Measurements from ENCODE around the gene CYP20A1. TPM values are rescaled to one million over a fixed set of nuclear protein-coding genes. Genes with fewer than 3 reads are reported as not detected.
A peak's percentile ranks its signal among the peaks of the same experiment; 100 is the strongest.

The CYP20A1 gene
- total RNA-seq, 1 experiment from 2014 or later = 19.8 TPM

DNA sequence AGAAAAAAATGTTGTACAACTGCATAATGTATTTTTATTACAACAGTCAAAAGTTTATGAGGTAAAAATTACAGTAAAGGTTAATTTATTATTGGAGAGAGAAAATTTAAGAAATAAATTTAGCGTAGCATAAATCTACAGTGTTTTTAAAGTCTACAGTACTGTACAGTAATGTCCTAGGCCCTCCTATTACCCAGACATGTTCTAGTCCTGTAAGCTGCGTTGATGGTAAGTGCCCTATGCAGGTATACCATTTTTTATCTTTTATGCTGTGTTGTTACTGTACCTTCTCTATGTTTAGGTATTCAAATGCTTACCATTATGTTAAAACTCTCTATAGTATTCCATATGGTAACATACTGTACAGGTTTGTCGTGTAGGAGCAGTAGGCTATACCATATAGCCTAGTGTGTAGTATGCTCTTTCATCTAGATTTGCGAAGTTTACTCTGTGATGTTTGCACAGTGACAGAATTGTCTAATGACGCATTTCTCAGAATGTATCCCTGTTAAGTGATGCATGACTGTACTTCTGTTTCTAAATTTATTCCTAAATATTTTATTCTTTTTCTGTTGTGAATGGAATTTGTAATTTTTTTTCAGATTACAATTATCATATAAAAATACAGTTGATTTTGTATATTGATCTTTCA lies 113.9 kb downstream of the CYP20A1 start:
- no peak overlapping the region for H3K4me3 ChIP-seq (ENCODE audit: low read depth in 2 of 2, low read length in 2 of 2)
- H3K9me3 ChIP-seq (ENCODE audit: control insufficient read depth, insufficient read depth, low read depth, low read length) = no peaks in the 10 kb centered on the region
- no peak overlapping the region for H3K27ac ChIP-seq (ENCODE audit: low read length)
- ChIA-PET POLR2A (no interaction called here), CTCF (no interaction called here)
- no peak for TF ChIP-seq SIN3A (IDR thresholded peaks at IDR 0.05; ENCODE audit: borderline replicate concordance, insufficient read depth, low read depth, low read length)
- 0 out of 2 replicates have a peak, but pooled peaks have one; percentile 29 for TF ChIP-seq POLR2AphosphoS5 (IDR thresholded peaks at IDR 0.05; ENCODE audit: low read depth, low read length)
- TF ChIP-seq, protein P1, sequence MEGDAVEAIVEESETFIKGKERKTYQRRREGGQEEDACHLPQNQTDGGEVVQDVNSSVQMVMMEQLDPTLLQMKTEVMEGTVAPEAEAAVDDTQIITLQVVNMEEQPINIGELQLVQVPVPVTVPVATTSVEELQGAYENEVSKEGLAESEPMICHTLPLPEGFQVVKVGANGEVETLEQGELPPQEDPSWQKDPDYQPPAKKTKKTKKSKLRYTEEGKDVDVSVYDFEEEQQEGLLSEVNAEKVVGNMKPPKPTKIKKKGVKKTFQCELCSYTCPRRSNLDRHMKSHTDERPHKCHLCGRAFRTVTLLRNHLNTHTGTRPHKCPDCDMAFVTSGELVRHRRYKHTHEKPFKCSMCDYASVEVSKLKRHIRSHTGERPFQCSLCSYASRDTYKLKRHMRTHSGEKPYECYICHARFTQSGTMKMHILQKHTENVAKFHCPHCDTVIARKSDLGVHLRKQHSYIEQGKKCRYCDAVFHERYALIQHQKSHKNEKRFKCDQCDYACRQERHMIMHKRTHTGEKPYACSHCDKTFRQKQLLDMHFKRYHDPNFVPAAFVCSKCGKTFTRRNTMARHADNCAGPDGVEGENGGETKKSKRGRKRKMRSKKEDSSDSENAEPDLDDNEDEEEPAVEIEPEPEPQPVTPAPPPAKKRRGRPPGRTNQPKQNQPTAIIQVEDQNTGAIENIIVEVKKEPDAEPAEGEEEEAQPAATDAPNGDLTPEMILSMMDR (IDR thresholded peaks at IDR 0.05) = no peak
- no peaks in the 10 kb centered on the region for H3K27me3 ChIP-seq (ENCODE audit: control insufficient read depth, insufficient read depth, low read length)
- in situ Hi-C loops (cut with HindIII; ENCODE audit: low pct_unique_long_range_greater_than_20kb, low sequenced_read_pairs) (no loop called here), intact Hi-C loops (cut with micrococcal nuclease; ENCODE audit: unreplicated experiment) (no loop called here)
- BruUV-seq (replicated peaks) = no TSS peak
- peaks cover 17% of the 10 kb centered on the region for H3K4me1 ChIP-seq (ENCODE audit: control insufficient read depth, insufficient read depth, low read length)
- ATAC-seq (peak; percentile 96), DNase-seq (ENCODE audit: low read depth, low spot score) (peak; percentile 52)
- no peaks in the 10 kb centered on the region for H3K36me3 ChIP-seq (ENCODE audit: control insufficient read depth, insufficient read depth, low read length)

DNA sequence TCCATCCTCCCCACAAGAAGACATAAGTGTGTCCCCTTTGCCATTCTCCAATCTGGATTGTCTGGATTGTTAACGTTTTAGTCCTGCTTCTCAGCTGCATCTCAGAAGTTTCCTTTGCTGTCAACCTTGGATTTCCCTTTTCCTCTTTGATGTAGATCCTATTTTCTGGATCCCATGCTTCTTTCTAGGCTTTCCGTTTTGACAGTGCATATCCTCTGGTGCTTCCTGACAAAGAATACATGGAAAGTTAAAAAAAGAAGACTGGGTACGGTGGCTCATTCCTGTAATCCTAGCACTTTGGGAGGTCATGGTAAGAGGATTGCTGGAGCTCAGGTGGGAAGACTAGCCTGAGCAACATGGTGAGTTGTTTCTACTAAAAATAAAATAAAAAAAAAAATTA lies 116.1 kb downstream of the CYP20A1 start:
- Histone ChIP-seq H3K27me3 (ENCODE audit: control insufficient read depth, insufficient read depth, low read length) (no peaks in the 10 kb centered on the region), H3K4me3 (ENCODE audit: low read depth in 2 of 2, low read length in 2 of 2) (no peak overlapping the region), H3K27ac (ENCODE audit: low read length) (no peak overlapping the region), H3K4me1 (ENCODE audit: control insufficient read depth, insufficient read depth, low read length) (peaks cover 17% of the 10 kb centered on the region), H3K36me3 (ENCODE audit: control insufficient read depth, insufficient read depth, low read length) (no peaks in the 10 kb centered on the region), H3K9me3 (ENCODE audit: control insufficient read depth, insufficient read depth, low read depth, low read length) (no peaks in the 10 kb centered on the region)
- ATAC-seq (no peak), DNase-seq (ENCODE audit: low read depth, low spot score) (no peak)
- ChIA-PET POLR2A (no interaction called here), CTCF (no interaction called here)
- no TSS peak for BruUV-seq (replicated peaks)
- intact Hi-C loops (cut with micrococcal nuclease; ENCODE audit: unreplicated experiment) = no loop called here
- in situ Hi-C loops (cut with HindIII; ENCODE audit: low pct_unique_long_range_greater_than_20kb, low sequenced_read_pairs) = no loop called here
- TF ChIP-seq, protein P2, sequence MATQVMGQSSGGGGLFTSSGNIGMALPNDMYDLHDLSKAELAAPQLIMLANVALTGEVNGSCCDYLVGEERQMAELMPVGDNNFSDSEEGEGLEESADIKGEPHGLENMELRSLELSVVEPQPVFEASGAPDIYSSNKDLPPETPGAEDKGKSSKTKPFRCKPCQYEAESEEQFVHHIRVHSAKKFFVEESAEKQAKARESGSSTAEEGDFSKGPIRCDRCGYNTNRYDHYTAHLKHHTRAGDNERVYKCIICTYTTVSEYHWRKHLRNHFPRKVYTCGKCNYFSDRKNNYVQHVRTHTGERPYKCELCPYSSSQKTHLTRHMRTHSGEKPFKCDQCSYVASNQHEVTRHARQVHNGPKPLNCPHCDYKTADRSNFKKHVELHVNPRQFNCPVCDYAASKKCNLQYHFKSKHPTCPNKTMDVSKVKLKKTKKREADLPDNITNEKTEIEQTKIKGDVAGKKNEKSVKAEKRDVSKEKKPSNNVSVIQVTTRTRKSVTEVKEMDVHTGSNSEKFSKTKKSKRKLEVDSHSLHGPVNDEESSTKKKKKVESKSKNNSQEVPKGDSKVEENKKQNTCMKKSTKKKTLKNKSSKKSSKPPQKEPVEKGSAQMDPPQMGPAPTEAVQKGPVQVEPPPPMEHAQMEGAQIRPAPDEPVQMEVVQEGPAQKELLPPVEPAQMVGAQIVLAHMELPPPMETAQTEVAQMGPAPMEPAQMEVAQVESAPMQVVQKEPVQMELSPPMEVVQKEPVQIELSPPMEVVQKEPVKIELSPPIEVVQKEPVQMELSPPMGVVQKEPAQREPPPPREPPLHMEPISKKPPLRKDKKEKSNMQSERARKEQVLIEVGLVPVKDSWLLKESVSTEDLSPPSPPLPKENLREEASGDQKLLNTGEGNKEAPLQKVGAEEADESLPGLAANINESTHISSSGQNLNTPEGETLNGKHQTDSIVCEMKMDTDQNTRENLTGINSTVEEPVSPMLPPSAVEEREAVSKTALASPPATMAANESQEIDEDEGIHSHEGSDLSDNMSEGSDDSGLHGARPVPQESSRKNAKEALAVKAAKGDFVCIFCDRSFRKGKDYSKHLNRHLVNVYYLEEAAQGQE (IDR thresholded peaks at IDR 0.05; ENCODE audit: insufficient read depth in 1 of 2, low read depth in 2 of 2, low read length in 1 of 2) = no peak
- TF ChIP-seq, protein P1 (IDR thresholded peaks at IDR 0.05) = no peak
- TF ChIP-seq TCF7L2 (IDR thresholded peaks at IDR 0.05; ENCODE audit: low read depth, low read length) (no peak), POLR2AphosphoS5 (IDR thresholded peaks at IDR 0.05; ENCODE audit: low read depth, low read length) (no peak), SIN3A (IDR thresholded peaks at IDR 0.05; ENCODE audit: borderline replicate concordance, insufficient read depth, low read depth, low read length) (no peak)

Other genes starting within 250 kb of the CYP20A1 start
- 26.1 TPM for gene NBEAL1, start 224.1 kb upstream of the CYP20A1 start, total RNA-seq (2021; ENCODE audit: unreplicated experiment)
- 72.2 TPM for gene ABI2, start 89.4 kb downstream of the CYP20A1 start, total RNA-seq (2021; ENCODE audit: unreplicated experiment)